DMS114 treated with DMSO at 0.1 percent for 48 hours (cell line): Measurements from ENCODE around the gene ITPRIP.

Source experiments
- DNase-seq: peaks from one replicate; lab custom pipeline; 2025; ENCODE audit not compliant: unreplicated experiment; lab: John Stamatoyannopoulos, UW

ITPRIP gene

DNA sequence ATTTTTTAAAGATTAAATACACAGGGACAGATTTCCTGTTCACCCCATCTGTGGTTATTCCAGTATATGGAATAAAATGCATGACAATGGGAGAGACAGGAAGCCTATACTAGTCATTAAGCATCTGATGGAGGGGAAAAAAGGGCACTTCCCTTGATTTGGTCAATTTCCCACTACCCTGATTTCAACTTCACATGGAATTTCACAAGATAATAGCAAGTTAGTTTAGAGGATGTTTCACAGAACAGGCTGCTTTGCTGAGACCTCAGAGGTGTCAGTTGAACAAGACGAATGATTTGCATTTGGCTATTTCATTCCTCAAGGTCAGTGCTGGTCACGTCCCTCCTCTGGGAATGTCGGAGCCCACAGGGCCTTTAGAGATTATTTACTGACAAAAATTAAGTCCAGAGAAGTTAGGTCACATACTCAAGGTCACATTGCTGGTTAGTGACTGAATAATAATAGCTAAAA, 4.7 kb upstream of the ITPRIP start:
- no peak for DNase-seq

DNA sequence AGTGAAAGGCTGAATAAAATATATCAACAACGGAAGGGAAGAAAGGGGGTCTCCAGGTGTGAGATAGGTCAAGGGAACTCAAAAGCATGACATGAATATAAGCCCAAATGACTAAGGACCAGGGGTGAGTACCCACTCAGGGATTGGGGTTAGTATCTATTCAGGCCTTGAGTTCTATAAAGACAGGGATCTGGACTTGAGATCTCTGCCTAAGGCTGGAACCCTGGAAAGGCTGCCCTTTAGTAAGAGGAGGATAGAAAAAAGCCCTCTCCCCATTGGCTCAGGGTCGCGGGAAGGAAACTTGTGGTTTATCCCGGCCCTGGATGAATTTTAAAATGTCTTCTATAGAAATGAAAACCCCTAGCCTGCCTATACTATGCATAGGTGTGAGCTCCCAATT, 2.4 kb upstream of the ITPRIP start:
- DNase-seq = no peak

DNA sequence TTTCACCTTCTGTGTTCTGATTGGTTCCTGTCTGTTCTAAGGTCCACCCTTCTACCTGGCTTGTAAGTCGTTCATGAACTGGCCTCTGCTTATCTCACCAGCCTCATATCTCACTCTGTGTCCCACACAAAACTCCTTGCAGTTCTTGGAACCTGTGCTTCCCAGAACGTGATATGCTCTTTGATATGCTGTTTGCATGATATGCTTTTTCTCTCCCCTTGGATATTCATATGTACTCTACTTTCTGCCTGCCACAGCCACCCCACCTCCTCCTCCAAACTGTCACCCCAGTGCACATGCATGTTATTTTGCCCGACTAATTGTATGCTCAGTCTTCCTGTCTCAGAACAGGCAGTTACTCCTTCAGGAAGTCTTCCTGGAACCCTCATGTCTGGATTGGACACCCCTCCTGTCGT, 1.9 kb upstream of the ITPRIP start:
- DNase-seq = no peak

DNA sequence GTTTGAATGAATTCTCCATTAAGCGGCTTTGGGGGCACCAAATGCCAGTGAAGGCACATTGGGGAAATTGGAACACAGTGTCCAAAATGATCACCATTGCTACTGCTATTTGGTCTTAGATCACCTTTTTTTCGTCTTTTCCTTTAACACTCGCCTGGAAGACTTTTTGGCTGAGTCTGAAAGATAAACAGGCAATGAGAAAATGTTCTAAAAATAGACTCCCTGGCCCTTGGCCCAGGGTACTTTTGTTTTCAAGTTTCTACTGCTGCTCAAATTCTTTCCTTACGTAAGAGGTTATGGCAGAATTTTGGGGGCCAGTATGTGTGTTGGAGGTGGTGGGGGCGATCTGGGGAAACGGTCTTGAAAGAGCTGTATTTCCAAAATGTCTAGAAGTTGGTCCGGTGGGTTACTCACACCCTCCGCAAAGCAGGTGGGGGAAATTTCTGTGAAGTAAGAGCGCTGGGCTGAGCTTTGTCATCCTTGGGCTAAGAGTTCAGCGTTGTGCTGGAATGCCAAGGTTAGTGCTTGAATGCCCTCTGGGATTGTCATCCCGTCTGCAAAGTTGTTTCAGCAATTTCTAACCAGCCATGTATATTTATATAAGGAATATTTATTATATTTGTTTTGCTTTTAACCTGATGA, 1.3 kb upstream of the ITPRIP start:
- no peak for DNase-seq

DNA sequence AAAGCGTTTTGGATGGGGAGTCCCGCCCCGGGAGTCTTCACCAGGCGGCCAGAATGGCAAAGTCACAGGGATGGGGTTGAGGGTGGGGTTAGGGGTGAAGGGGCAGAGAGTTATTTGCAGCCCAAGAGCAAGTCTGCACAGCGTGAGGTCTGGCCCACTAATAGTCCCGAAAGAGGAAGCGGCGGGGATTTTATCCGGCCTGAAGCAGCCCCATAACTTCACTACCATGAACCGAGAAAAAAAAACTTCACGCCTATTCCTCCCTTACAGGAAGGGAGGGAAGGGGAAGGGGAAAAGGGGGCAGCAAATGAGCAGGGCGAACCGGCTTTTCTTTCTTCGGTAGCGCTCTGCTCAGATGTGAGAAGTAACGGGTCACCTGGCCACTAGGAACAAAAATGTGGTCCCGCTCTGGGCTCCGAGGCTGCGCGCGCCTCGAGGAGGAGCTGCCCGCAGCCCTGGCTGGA, 712 bp downstream of the ITPRIP start:
- no peak for DNase-seq

DNA sequence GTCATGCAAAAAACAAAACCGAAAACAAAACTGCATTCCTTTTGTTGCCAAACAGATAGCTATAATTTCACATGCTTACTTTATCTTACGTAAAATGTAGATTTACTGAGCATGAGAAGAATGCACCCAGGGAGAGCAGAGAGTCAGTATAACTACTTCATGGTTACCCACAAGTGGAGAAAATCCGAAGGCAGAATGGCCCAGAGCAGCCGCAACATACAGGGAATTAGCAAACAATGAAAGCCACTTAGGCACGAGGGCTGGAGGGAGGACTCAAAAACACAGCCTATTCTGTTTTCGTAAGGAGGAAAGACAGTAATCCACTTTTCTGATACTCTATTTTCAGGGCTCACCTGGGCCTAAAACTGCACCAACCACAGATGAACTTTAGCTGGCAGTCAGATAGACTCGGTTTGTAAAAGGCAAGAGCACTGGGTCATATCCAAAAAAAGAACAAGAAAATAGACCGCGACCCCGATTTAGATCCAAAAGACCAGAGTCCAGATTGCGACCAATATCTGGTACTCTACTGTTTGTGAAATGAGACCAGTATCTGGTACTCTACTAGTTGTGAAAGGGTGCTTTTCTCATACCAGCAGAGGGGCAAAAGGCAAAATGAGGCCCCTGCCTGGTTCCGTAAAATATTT, 1.3 kb downstream of the ITPRIP start:
- no peak for DNase-seq

DNA sequence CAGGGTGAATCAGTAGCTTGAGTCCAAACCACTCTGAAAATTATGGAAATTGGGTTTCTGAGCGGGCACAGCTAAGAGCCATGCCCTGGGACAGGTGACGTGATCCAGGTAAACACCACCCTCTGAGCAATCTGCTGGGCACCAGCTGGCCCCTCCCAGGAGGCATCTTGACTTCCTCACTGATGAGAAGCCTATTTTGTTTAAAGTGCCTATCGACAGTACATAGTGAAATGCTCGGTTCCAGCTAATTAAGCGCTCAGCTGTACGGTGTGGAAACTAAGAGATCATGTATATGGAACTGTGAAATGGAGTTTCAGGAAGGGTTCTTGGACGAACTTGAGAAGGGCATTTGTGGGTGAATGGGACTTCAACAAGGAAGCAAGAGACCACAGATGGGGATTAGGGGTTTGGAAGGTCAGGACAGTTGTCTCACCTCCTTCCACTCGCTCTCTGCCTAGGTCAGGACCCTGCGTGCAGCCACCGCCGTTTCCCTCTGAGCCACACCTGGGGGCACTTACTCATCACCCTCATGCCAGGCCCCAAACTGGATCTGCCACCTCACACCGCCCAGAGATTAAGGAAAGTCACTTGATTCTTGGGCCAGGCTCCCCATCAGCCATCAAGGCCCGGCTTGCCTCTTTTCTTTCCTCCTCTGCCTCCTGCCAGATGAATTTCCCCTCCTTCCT, 3.2 kb downstream of the ITPRIP start:
- no peak for DNase-seq

DNA sequence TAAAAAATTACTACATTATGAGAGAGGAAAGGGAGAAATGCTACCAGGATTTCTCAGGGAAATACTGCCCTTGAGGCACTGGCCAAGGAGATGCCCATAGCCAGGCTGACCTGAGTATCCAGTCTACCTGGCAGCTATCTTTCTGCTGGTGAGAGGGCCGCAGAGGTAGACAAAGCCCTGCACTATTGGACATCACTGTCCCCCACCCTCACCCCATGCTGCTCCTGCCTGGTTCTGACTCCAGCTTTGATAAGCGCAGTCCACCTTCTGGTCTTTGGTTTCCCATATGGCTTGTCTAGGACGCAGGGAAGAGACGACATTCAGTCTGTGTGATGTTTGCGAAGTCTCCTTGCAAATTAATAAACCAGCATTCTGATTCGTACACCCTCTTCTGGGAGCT, 3.7 kb downstream of the ITPRIP start:
- DNase-seq = no peak

DNA sequence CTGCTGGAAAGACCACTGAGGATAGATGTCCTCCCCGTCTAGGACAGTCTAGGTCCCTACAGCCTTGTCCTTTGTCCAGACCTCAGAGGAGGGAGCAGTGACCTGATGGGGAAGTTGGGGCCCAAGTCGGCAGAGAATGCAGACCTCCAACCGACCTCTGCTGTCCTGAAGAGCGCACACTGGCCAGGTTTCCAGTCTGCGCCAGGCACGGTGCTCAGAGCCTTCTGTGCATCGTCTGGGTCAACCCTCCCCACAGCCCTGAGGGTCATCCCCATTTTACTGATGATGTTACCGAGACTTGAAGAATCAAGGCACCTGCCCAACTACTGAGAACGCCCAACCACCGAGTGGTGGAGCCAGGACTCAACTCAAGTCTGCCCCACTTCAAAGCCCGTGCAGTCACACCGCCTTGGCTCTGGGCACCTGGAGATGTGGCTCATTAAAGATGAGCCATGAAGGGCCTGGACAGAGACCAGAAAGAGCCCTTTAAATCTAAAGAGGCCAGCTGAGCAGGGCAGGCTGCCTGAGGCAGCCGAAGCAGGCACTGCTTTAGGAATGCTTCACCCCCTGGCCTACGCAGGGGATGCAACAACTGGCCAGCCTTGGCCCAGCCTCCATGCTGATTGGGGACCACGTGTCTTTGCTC, 4.4 kb downstream of the ITPRIP start:
- no peak for DNase-seq

DNA sequence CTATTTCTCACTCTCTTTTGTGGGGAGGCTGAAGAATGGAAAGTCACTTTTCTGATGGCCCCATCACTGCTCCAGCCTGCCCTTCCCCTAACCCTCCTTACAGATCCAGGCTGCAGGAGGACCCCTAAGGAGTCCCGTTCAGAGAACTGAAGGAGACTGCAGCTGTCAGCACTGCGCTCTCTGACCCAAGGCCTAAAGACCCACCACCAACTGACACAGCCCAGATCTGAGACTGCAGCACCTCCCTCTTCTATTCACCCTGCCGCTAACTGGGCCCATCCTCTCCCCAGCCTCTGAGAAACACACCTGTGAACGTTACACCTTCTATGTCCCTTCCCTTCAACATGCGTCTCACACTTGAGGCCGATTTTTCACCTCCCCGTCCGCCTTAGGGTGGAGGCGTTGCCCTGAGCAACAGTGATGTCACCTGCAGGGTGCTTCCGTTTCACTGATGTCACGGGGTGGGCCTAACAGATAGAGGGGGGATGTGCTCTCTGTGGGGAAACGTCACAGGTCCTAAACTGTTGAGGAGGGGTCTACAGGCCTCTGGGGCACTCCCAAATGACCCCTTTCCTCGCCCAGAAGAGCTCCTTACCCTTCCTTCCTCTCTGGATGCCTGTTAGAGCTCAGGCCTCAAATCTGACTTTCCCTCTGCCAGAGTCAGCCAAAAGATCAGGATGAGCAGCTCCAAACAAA, 5.1 kb downstream of the ITPRIP start:
- no peak for DNase-seq

DNA sequence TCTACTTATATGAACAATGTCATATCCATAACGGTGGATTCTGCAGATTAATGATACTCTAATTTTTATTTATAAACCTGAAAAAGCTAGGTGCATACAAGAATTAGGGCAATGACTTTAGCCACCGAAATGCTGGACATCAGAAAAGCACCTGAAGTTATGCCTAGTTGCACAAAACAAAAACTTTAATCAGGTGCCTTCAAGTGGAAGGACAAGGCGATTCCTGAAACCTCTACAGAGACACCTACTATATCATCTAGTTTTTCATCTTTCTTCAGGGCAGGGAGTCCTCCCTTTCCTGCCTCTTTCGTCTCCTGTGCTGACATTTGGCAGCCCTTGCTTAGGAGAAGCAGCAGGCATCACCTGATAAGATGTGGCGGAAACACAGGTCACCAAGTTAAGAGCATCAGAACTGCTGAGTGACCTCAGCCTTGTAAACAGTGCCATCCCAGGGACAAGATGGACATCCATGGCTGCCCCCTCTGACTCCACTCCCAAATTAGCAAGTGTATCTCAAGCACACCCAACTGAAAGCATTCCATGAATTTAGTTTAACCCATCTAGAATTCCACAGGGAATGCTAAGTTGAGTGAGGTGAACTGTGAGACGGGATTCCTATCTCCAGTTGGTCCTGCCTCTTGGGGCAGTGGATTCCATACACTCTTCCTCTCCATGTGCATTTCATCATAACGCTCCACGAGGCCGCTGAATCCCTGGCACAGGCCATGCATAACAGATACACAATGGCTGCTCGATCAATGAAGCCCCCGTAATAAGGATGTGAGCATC, 5.8 kb downstream of the ITPRIP start:
- no peak for DNase-seq

DNA sequence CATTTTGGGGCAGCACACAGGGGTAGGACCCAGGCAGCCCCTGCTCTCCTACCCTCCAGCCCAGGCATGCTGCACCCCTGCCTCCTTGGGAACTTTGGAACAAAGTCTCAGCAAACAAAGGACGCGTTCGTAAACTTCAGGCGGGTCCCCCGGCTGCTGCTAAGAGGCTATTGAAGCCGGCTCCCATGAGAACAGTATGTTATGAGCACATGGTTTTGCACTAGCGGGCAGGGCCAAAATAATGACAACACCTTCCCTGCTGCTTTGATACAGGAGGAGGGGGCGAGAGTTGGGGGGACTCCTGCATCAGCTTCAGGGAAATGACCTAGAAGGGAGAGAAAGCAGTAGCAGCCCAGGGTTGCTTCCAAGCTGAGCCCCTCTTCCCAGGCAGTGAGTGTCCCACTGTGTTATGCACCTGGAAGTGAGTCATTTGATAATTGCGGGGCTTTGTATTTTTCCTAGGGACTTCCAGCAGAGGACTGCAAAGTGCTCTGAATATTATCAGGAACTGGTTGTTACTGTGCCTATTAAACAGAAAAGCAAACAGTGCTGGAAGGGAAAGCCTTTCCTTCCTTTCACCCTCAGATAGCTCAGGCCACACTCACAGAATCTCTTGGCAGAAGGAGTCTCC, 6.9 kb downstream of the ITPRIP start:
- DNase-seq = no peak

DNA sequence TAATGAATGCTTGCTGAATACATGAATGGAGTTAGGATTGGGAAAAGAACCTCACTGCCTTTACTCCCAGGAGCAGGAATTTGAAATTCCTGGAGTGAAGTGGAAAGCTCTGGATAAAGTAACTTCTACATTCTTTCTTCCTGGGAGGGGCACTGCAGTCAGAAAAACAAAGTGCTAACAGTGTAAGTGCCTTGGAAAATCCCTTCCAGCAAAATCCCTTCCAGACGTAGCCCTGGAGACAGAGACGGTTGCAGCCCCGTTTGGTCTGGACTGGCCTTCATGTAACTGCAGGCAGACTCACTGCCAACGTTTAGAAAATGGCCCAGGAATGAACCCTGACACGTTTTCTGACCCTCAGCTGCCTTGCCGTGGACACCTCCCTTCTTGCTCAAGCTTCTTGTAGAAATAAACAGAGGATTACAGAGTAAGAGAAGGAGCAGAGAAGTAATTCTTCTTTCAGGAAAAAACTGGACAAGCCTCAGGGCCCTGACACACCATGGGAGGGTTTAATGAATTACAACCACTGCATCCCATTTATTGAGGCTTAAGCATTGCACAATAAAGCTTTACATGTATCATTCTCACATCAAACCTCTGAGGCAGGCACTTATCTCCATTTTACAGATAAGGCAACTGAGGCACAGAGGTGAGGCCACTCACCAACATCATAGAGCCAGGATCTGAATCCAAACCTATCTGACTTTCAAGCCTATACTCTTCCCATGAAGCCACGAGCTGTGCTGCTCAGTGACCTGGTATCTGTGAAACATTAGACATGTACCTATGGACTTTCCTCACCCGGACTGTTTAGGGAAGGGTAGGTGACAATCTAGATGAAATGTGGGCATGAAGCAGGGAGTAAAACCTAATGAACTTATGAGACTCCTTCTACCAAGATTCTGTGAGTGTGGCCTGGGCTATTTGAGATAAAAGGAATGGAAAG, 7.8 kb downstream of the ITPRIP start:
- DNase-seq = no peak

DNA sequence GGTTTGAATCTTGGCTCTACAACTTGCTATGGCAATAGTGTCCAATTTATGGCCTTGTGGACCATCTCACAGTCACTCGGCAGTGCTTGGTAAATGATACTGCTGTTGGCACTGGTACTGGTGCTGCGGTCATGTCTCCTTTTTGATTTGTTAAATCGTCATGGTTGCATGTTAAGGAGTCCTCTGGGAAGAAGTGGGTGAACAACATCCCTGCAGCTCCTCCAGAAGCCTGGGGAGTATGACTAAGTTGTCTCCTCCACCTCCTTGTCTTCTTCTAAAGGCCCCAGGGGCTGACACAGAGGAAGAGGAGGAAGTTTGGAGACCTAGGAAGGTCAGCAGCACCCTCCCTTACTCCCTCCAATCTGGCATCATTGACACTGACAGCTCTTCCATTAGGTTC, 8.5 kb downstream of the ITPRIP start:
- no peak for DNase-seq

DNA sequence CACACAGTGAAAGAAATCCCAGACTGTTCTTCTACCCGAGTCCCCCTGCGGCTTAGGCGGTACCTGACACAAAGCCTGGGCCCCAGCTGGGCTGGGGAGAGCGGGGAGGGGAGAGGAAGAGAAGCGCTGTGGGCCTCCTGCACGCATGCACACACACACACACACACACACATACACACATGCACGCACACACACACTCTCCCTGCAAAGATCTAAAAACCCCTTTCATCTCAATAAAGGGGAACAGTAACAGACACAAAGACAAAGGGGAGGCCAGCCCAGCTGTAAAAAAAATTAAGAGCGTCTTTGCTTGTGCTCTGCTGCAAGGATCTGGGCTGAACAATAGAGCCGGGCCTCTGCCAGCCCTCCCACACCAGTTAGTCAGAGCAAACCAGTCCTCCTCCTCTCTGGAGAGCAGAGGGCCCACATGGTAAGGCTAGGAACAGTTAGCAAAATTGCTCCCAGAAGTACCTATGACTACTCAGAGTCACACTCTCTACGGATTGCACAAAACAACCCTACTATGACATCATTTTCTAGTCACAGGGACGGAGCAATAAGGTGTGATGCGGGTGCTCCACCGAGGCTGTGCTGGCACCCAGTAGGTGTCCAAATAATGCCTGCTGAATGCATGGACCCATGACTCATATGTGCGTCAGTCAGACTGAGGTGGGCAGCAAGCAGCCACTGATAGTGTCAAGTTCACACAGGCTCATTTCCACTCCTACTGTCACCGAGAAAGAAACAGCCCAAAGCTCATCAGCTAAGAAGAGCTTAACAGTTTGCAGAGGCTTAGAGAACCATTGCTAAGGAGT, 9.2 kb downstream of the ITPRIP start:
- no peak for DNase-seq

DNA sequence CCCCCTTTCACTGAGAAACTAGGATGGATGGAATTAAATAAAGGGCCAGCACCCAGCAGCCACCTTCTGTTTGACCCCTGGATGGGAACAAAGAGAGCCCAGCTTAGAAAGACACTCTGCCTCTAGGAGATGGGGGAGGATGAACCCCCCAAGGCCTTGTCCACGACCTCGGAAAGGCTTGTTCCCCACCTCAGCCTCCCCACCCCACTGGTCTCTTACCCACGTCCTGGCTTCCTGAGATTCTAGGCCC, 9.7 kb downstream of the ITPRIP start:
- no peak for DNase-seq

DNA sequence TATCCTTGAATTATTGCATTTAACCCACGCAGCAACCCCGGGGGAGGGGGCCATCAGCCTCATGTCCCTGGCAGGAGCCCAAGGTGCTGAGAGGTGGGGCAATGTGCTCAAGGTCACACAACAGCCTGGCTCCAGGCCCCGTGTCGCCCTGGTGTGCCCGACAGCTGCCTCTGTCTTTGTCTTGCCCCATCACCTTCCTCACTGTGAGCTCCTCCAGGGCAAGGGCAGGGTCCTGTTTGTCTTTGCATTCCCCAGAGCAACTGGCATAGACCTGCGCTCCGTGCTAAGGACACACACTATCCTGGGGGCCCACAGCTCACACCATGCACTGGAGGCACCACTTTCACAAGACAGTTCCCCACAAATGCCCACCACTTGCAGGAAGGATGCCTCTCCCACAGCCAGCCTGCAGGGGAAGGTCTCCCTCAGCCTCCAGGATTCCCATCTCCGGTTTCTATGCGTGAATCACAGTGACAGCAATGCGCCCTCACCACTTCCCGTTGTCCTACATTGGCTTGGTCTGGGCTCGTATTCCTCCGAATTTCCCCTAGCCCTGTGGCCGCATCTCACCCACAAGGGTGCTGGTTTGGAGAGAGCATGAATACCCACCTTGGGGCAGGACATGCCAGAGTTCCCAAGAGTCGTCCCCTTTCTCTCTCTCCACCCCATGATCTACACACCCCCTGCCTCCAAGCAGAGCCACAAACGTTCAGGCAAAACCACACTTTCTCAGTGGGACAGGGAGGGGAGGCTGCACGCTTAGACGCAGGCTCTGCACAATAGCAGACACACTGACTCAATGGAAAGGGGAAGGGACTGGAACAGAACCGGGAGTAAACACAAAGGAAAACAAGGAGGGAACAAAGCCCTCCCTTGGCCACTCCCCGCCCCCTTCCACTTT, 10.3 kb downstream of the ITPRIP start:
- no peak for DNase-seq
